DND-41 (cell line): ENCODE data around the gene CEP55.
"Not testable (repeated sequence)": the region's sequence is repeated elsewhere in the genome, so short reads cannot be mapped to it uniquely, and the experiment has no call there.

Experiments used
- CTCF ChIP-seq: IDR thresholded peaks from 2 replicates; pipeline ENCODE4 v1.5.1; 2012; ENCODE audit warnings: borderline replicate concordance, low read length, moderate library complexity, mild to moderate bottlenecking; ENCODE audit not compliant: poor library complexity, severe bottlenecking; ENCODE audit errors: extremely low read depth
- EZH2 ChIP-seq: IDR thresholded peaks from 3 replicates; pipeline ENCODE4 v1.6.1; 2012; ENCODE audit warnings: borderline replicate concordance, low read depth, mild to moderate bottlenecking, moderate library complexity, low read length, inconsistent platforms; ENCODE audit not compliant: severe bottlenecking

DNA sequence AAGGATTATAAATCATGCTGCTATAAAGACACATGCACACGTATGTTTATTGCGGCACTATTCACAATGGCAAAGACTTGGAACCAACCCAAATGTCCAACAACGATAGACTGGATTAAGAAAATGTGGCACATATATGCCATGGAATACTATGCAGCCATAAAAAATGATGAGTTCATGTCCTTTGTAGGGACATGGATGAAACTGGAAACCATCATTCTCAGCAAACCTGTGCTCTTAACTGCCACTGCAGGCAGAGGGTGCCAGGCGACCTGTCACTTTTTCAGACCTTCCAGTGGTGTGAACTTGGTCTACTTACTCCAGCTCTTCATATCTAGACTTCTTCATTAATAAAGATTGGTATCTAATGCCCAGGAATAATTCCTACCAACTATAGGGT is 28.8 kb upstream of the CEP55 start:
- TF ChIP-seq CTCF, EZH2: not testable (repeated sequence)
